ENCODE results near the gene SEMA4A. TPM values are rescaled to one million over a fixed set of nuclear protein-coding genes. Genes with fewer than 3 reads are reported as not detected.

The SEMA4A gene
- total RNA-seq, 4 donors from 2014 or later = 3.1 to 8.2 (median 4.1) TPM; not detected in 1

- Histone ChIP-seq H3K9me3 (no peaks in the 10 kb centered on the region), H3K27me3 (no peaks in the 10 kb centered on the region), H3K4me1 (no peaks in the 10 kb centered on the region), H3K36me3 (no peaks in the 10 kb centered on the region), H3K27ac (no peak overlapping the region), H3K4me3 (no peak overlapping the region)
- intact Hi-C loops (cut with DNase I; ENCODE audit: low total_unique reads) = loop anchor here (5.0 kb wide), 1 partner anchor 79 kb away; no protein-coding TSS in a partner anchor
- TF ChIP-seq, protein P1, sequence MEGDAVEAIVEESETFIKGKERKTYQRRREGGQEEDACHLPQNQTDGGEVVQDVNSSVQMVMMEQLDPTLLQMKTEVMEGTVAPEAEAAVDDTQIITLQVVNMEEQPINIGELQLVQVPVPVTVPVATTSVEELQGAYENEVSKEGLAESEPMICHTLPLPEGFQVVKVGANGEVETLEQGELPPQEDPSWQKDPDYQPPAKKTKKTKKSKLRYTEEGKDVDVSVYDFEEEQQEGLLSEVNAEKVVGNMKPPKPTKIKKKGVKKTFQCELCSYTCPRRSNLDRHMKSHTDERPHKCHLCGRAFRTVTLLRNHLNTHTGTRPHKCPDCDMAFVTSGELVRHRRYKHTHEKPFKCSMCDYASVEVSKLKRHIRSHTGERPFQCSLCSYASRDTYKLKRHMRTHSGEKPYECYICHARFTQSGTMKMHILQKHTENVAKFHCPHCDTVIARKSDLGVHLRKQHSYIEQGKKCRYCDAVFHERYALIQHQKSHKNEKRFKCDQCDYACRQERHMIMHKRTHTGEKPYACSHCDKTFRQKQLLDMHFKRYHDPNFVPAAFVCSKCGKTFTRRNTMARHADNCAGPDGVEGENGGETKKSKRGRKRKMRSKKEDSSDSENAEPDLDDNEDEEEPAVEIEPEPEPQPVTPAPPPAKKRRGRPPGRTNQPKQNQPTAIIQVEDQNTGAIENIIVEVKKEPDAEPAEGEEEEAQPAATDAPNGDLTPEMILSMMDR (IDR thresholded peaks at IDR 0.05) = no peak
- no peak for TF ChIP-seq POLR2A (IDR thresholded peaks at IDR 0.05)
- DNase-seq = no peak
Observed at GRCh38 chr1:156226782-156227181, 73.4 kb downstream of the SEMA4A start.

Small RNA genes within 50 kb of the gene (small RNA-seq; reads per million reads assigned to genes)
- gene RF00568 = not detected

Other genes with a start within 250 kb of the SEMA4A start
- 10 to 100 TPM; 12.8 to 65.6 (median 41.8) TPM for gene RIT1, start 242.2 kb upstream of the SEMA4A start, total RNA-seq
- 100 to 1,000 TPM in 1 of 4 donors, 10 to 100 TPM in 3; 28.8 to 139 (median 64.2) TPM for gene KHDC4, start 219.2 kb upstream of the SEMA4A start, total RNA-seq
- not detected for gene RXFP4, start 211.9 kb upstream of the SEMA4A start, total RNA-seq
- 100 to 1,000 TPM in 1 of 4 donors, 10 to 100 TPM in 3; 59.4 to 178 (median 72.8) TPM for gene ARHGEF2, start 175.0 kb upstream of the SEMA4A start, total RNA-seq
- gene SSR2, start 132.6 kb upstream of the SEMA4A start, total RNA-seq = 100 to 1,000 TPM in 3 of 4 donors, 10 to 100 TPM in 1; 97.6 to 474 (median 227) TPM
- 10 to 100 TPM in 2 of 4 donors, 1 to 10 TPM in 2; 2.6 to 47.0 (median 12.8) TPM for gene UBQLN4, start 99.8 kb upstream of the SEMA4A start, total RNA-seq
- gene LAMTOR2, start 98.8 kb upstream of the SEMA4A start, total RNA-seq = 10 to 100 TPM; 17.3 to 97.6 (median 38.1) TPM
- gene RAB25, start 92.4 kb upstream of the SEMA4A start, total RNA-seq = 1 to 10 TPM in 2 of 4 donors, not detected in 2; 5.0 to 5.5 TPM
- 10 to 100 TPM in 1 of 4 donors, 1 to 10 TPM in 1, under 1 TPM in 2; 0.29 to 13.3 (median 2.0) TPM for gene MEX3A, start 71.1 kb upstream of the SEMA4A start, total RNA-seq
- 100 to 1,000 TPM; 245 to 533 (median 373) TPM for gene LMNA, start 38.9 kb upstream of the SEMA4A start, total RNA-seq
- 10 to 100 TPM in 2 of 4 donors, 1 to 10 TPM in 2; 5.9 to 26.9 (median 11.1) TPM for gene SLC25A44, start 40.5 kb downstream of the SEMA4A start, total RNA-seq
- 10 to 100 TPM; 45.2 to 61.3 (median 46.0) TPM for gene PMF1, start 59.4 kb downstream of the SEMA4A start, total RNA-seq
- 1 to 10 TPM in 1 of 4 donors, under 1 TPM in 2, not detected in 1; 0.29 to 4.2 (median 0.90) TPM for gene BGLAP, start 88.6 kb downstream of the SEMA4A start, total RNA-seq
- 1 to 10 TPM in 2 of 4 donors, under 1 TPM in 1, not detected in 1; 0.51 to 1.2 (median 1.1) TPM for gene PAQR6, start 94.5 kb downstream of the SEMA4A start, total RNA-seq
- gene SMG5, start 129.2 kb downstream of the SEMA4A start, total RNA-seq = 10 to 100 TPM in 3 of 4 donors, 1 to 10 TPM in 1; 8.8 to 68.8 (median 39.0) TPM
- 1 to 10 TPM in 2 of 4 donors, under 1 TPM in 2; 0.26 to 2.7 (median 1.5) TPM for gene TMEM79, start 130.7 kb downstream of the SEMA4A start, total RNA-seq
- 10 to 100 TPM; 23.8 to 31.1 (median 27.7) TPM for gene GLMP, start 142.1 kb downstream of the SEMA4A start, total RNA-seq
- gene VHLL, start 145.7 kb downstream of the SEMA4A start, total RNA-seq = not detected
- gene CCT3, start 184.7 kb downstream of the SEMA4A start, total RNA-seq = 100 to 1,000 TPM; 114 to 267 (median 192) TPM
- gene TSACC, start 184.9 kb downstream of the SEMA4A start, total RNA-seq = not detected
- gene RHBG, start 215.6 kb downstream of the SEMA4A start, total RNA-seq = under 1 TPM in 1 of 4 donors, not detected in 3; 0.49 TPM

Data from uterus (tissue), 4 donors.